HepG2 (cell line): ENCODE data around the gene SF3B5. TPM values are rescaled to one million over a fixed set of nuclear protein-coding genes. Genes with fewer than 3 reads are reported as not detected.

Experiments used
- AFF4 ChIP-seq: sonication (generic); formaldehyde crosslinking; IDR thresholded peaks from 2 replicates; pipeline ENCODE4 v1.4.0; 2020; ENCODE audit warnings: missing genetic modification reagents
- CEBPG ChIP-seq: IDR thresholded peaks from 2 replicates; pipeline ENCODE4 v1.6.1; 2016
- DMAP1 ChIP-seq: IDR thresholded peaks from 2 replicates; pipeline ENCODE4 v1.6.1; 2016
- ETV5 ChIP-seq: IDR thresholded peaks from 2 replicates; pipeline ENCODE4 v1.6.1; 2018; ENCODE audit warnings: missing biosample characterization, missing genetic modification reagents, inconsistent platforms, borderline replicate concordance
- ETV6 ChIP-seq: sonication (generic); formaldehyde crosslinking; conservative IDR thresholded peaks from 2 replicates; pipeline ENCODE4 v1.4.0; 2020; ENCODE audit warnings: missing genetic modification reagents
- EZH2 ChIP-seq: conservative IDR thresholded peaks from 2 replicates; pipeline ENCODE4 v1.6.1; 2012; ENCODE audit warnings: mild to moderate bottlenecking, low read depth, low read length, moderate library complexity
- ISX ChIP-seq: sonication (generic); formaldehyde crosslinking; conservative IDR thresholded peaks from 2 replicates; pipeline ENCODE4 v1.5.0; 2020; ENCODE audit warnings: missing genetic modification reagents
- MYNN ChIP-seq: sonication (generic); formaldehyde crosslinking; IDR thresholded peaks from 2 replicates; pipeline ENCODE4 v1.4.0; 2020; ENCODE audit warnings: mild to moderate bottlenecking, low read depth, missing genetic modification reagents
- NFKBIZ ChIP-seq: IDR thresholded peaks from 2 replicates; pipeline ENCODE4 v1.6.1; 2018; ENCODE audit warnings: missing genetic modification reagents, missing compliant biosample characterization
- NKX3-1 ChIP-seq: sonication (generic); formaldehyde crosslinking; IDR thresholded peaks from 2 replicates; pipeline ENCODE4 v1.5.0; 2020; ENCODE audit warnings: missing genetic modification reagents
- NONO ChIP-seq, 2 experiments: fragments of 450-650 bp in 1 of 2; sonication (generic) in 1 of 2; formaldehyde crosslinking in 1 of 2; IDR thresholded peaks in 1 of 2; conservative IDR thresholded peaks in 1 of 2; 2 replicates each; pipeline versions ENCODE4 v1.6.1 to v1.8.0; 2017 to 2022; ENCODE audit warnings: mild to moderate bottlenecking in 1 of 2, missing genetic modification reagents in 1 of 2, moderate library complexity in 1 of 2
- RBM39 ChIP-seq: fragments of 200-400 bp; formaldehyde crosslinking; IDR thresholded peaks from one replicate; pipeline ENCODE4 v1.6.1; 2018; ENCODE audit warnings: antibody characterized with exemption, mild to moderate bottlenecking, low read depth, low read length; ENCODE audit not compliant: poor library complexity, severe bottlenecking
- RNF2 ChIP-seq: fragments of 450-650 bp; conservative IDR thresholded peaks from 2 replicates; pipeline ENCODE4 v1.6.1; 2016; ENCODE audit warnings: low read depth
- SP2 ChIP-seq: sonication (generic); formaldehyde crosslinking; IDR thresholded peaks from 2 replicates; pipeline ENCODE4 v1.5.1; 2020; ENCODE audit warnings: mild to moderate bottlenecking, missing genetic modification reagents
- TBP ChIP-seq: sonication (generic); formaldehyde crosslinking; IDR thresholded peaks from 2 replicates; pipeline ENCODE4 v1.5.0; 2020; ENCODE audit warnings: missing genetic modification reagents
- TP53 ChIP-seq: sonication (generic); formaldehyde crosslinking; conservative IDR thresholded peaks from 2 replicates; pipeline ENCODE4 v1.4.0; 2020; ENCODE audit warnings: missing genetic modification reagents
- ZBTB42 ChIP-seq: sonication (generic); formaldehyde crosslinking; IDR thresholded peaks from 2 replicates; pipeline ENCODE4 v1.5.0; 2020; ENCODE audit warnings: mild to moderate bottlenecking, missing genetic modification reagents
- ZNF225 ChIP-seq: sonication (generic); formaldehyde crosslinking; IDR thresholded peaks from 2 replicates; pipeline ENCODE4 v1.4.0; 2020; ENCODE audit warnings: mild to moderate bottlenecking, missing genetic modification reagents
- ZNF468 ChIP-seq: sonication (generic); formaldehyde crosslinking; IDR thresholded peaks from 2 replicates; pipeline ENCODE4 v1.8.0; 2022; ENCODE audit warnings: mild to moderate bottlenecking, moderate library complexity, missing genetic modification reagents
- ZNF768 ChIP-seq: sonication (generic); formaldehyde crosslinking; IDR thresholded peaks from 2 replicates; pipeline ENCODE4 v1.4.0; 2020; ENCODE audit warnings: missing genetic modification reagents
- ZNF878 ChIP-seq: sonication (generic); formaldehyde crosslinking; IDR thresholded peaks from 2 replicates; pipeline ENCODE4 v1.8.1; 2023; ENCODE audit warnings: mild to moderate bottlenecking, missing genetic modification reagents, moderate library complexity
- polyA plus RNA-seq, 8 experiments: library from polyadenylated mRNA; depleted of rRNA in 3 of 8; stranded (reverse) in 7 of 8; unstranded in 1 of 8; fragments of >200 nt; fragmentation: Illumina TruSeq in 4 of 8; extraction: Trizol in 4 of 8; gene quantifications; 2 replicates each; pipeline versions ENCODE4 v1.2.1 to v1.2.3, GENCODE V29; 2011 to 2016; ENCODE audit warnings: low read depth in 4 of 8, missing spikeins in 1 of 8, mixed read lengths in 1 of 8; ENCODE audit not compliant: insufficient read depth in 1 of 8
- total RNA-seq, 5 experiments: library from RNA; depleted of rRNA; stranded (reverse); fragments of >200 nt; fragmentation: Illumina TruSeq; extraction: Trizol; gene quantifications; 2 replicates each; pipeline ENCODE4 v1.2.3, GENCODE V29; 2016; ENCODE audit warnings: low read depth in 1 of 5
- TF ChIP-seq, protein P1 (sequence below): IDR thresholded peaks from 2 replicates; pipeline ENCODE4 v1.6.1; 2012; ENCODE audit warnings: inconsistent platforms
- TF ChIP-seq, protein P2 (sequence below): sonication (generic); formaldehyde crosslinking; IDR thresholded peaks from 2 replicates; pipeline ENCODE4 v1.8.1; 2023; ENCODE audit warnings: missing genetic modification reagents, inconsistent platforms, borderline replicate concordance
- TF ChIP-seq, protein P3 (sequence below): sonication (generic); formaldehyde crosslinking; IDR thresholded peaks from 2 replicates; pipeline ENCODE4 v1.5.0; 2020; ENCODE audit warnings: mild to moderate bottlenecking, missing genetic modification reagents

The SF3B5 gene
- total and polyA plus RNA-seq, 2 of the 13 experiments (the other 11 are each of a cell fraction or from before 2014, with no cell fraction given): 263 to 292 TPM

DNA sequence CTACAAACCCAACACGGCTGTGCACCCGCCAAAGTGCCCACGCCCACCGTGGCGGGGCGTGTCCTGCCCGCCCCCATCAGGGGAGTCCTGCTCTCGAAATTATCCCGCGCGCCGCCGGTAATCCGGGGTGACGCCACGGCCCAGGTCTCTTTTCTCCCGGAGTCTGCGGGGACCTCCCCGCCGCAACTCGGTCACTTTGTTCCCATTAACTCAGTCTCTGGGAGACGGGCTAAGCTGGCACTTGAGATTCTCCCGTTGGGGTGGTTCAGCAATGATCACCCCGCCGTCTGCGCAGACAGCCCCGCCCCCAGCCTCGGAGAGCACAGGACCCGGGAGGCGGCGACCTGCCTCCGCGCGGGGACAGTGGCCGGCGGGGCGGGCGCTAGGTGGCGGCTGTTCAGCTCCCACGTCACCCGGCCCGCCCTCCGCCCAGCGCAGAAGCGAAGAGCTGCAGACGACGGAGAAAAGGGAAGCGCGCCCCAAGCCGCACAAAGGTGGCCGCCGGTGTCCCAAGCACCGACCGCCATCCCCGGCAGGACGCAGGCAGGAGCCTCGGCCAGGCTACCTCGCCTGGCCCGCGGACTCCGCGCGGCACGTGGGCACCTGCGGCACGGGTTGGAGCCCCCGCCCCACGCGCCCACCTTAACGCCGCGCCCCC is 31.5 kb downstream of the SF3B5 start (continued):
- TF ChIP-seq, protein P1, sequence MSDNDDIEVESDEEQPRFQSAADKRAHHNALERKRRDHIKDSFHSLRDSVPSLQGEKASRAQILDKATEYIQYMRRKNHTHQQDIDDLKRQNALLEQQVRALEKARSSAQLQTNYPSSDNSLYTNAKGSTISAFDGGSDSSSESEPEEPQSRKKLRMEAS: peak; percentile 90
- TF ChIP-seq, protein P2, sequence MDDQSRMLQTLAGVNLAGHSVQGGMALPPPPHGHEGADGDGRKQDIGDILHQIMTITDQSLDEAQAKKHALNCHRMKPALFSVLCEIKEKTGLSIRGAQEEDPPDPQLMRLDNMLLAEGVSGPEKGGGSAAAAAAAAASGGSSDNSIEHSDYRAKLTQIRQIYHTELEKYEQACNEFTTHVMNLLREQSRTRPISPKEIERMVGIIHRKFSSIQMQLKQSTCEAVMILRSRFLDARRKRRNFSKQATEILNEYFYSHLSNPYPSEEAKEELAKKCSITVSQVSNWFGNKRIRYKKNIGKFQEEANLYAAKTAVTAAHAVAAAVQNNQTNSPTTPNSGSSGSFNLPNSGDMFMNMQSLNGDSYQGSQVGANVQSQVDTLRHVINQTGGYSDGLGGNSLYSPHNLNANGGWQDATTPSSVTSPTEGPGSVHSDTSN (CRISPR knock-in tag): no peak
- TF ChIP-seq ZNF225 (CRISPR knock-in tag) (no peak; the same call in 1 of the 2 replicates), ZNF468 (CRISPR knock-in tag) (no peak), NFKBIZ (no peak), ZNF878 (CRISPR knock-in tag) (no peak), TP53 (CRISPR knock-in tag) (0 out of 2 replicates have a peak, but pooled peaks have one; percentile 46), RBM39 (no peak), ETV5 (CRISPR knock-in tag) (peak; percentile 11; the same call in 1 of the 2 replicates), ISX (CRISPR knock-in tag) (no peak), RNF2 (peak; percentile 75; the same call in 1 of the 2 replicates), AFF4 (CRISPR knock-in tag) (no peak), EZH2 (no peak; the same call in 1 of the 2 replicates), CEBPG (CRISPR knock-in tag) (no peak), MYNN (CRISPR knock-in tag) (no peak; the same call in 1 of the 2 replicates), NONO (IDR thresholded peaks at IDR 0.05) (no peak), NONO (CRISPR knock-in tag; conservative IDR thresholded peaks at IDR 0.05) (no peak), ZBTB42 (CRISPR knock-in tag) (no peak), NKX3-1 (CRISPR knock-in tag) (no peak; the same call in 1 of the 2 replicates), DMAP1 (peak; percentile 20; the same call in 1 of the 2 replicates), SP2 (CRISPR knock-in tag) (no peak; the same call in 1 of the 2 replicates), ETV6 (CRISPR knock-in tag) (no peak), ZNF768 (CRISPR knock-in tag) (peak; percentile 45; the same call in 1 of the 2 replicates), TBP (CRISPR knock-in tag) (no peak)
- TF ChIP-seq, protein P3, sequence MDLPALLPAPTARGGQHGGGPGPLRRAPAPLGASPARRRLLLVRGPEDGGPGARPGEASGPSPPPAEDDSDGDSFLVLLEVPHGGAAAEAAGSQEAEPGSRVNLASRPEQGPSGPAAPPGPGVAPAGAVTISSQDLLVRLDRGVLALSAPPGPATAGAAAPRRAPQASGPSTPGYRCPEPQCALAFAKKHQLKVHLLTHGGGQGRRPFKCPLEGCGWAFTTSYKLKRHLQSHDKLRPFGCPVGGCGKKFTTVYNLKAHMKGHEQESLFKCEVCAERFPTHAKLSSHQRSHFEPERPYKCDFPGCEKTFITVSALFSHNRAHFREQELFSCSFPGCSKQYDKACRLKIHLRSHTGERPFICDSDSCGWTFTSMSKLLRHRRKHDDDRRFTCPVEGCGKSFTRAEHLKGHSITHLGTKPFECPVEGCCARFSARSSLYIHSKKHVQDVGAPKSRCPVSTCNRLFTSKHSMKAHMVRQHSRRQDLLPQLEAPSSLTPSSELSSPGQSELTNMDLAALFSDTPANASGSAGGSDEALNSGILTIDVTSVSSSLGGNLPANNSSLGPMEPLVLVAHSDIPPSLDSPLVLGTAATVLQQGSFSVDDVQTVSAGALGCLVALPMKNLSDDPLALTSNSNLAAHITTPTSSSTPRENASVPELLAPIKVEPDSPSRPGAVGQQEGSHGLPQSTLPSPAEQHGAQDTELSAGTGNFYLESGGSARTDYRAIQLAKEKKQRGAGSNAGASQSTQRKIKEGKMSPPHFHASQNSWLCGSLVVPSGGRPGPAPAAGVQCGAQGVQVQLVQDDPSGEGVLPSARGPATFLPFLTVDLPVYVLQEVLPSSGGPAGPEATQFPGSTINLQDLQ: no peak; the same call in 1 of the 2 replicates
